H9 (cell line): Measurements from ENCODE around the gene SERINC1. TPM values are rescaled to one million over a fixed set of nuclear protein-coding genes. Genes with fewer than 3 reads are reported as not detected.

ENCODE experiments used
- DNase-seq: peaks from one replicate; pipeline ENCODE4 v3.0.0-alpha.2; 2017
- H2AFZ ChIP-seq: one replicate; pipeline ENCODE4 v1.6.1; 2013; ENCODE audit warnings: mild to moderate bottlenecking, low read length, control low read depth, moderate library complexity
- H2AK5ac ChIP-seq: 2 replicates; pipeline ENCODE4 v1.6.1; 2013; ENCODE audit warnings: low read length, control low read depth, mixed read lengths; ENCODE audit not compliant: insufficient read length
- H2BK120ac ChIP-seq: one replicate; pipeline ENCODE4 v1.6.1; 2013; ENCODE audit warnings: low read depth, mild to moderate bottlenecking, low read length, control low read depth, inconsistent platforms; ENCODE audit not compliant: poor library complexity, severe bottlenecking
- H2BK12ac ChIP-seq: 2 replicates; pipeline ENCODE4 v1.6.1; 2013; ENCODE audit warnings: low read length, control low read depth, mixed read lengths, low read depth; ENCODE audit not compliant: insufficient read length
- H2BK15ac ChIP-seq: 2 replicates; pipeline ENCODE4 v1.6.1; 2013; ENCODE audit warnings: low read depth, low read length, control low read depth
- H2BK20ac ChIP-seq: one replicate; pipeline ENCODE4 v1.6.1; 2013; ENCODE audit warnings: low read depth, mild to moderate bottlenecking, low read length, control low read depth, inconsistent platforms; ENCODE audit not compliant: poor library complexity, severe bottlenecking
- H2BK5ac ChIP-seq: 2 replicates; pipeline ENCODE4 v1.6.1; 2013; ENCODE audit warnings: low read length, control low read depth, mixed read lengths; ENCODE audit not compliant: insufficient read length
- H3K14ac ChIP-seq: 2 replicates; pipeline ENCODE4 v1.6.1; 2013; ENCODE audit warnings: low read length, control low read depth; ENCODE audit not compliant: insufficient read depth
- H3K18ac ChIP-seq: 2 replicates; pipeline ENCODE4 v1.6.1; 2013; ENCODE audit warnings: low read depth, mild to moderate bottlenecking, mixed read lengths, low read length, control low read depth; ENCODE audit not compliant: insufficient read length
- H3K23ac ChIP-seq: 2 replicates; pipeline ENCODE4 v1.6.1; 2013; ENCODE audit warnings: low read length, control low read depth, mixed read lengths, low read depth; ENCODE audit not compliant: insufficient read length
- H3K23me2 ChIP-seq: 2 replicates; pipeline ENCODE4 v1.6.1; 2013; ENCODE audit warnings: low read depth, mild to moderate bottlenecking, mixed read lengths, low read length, control low read depth; ENCODE audit not compliant: insufficient read length, poor library complexity, severe bottlenecking
- H3K27ac ChIP-seq: 2 replicates; pipeline ENCODE4 v1.5.1; 2013; ENCODE audit warnings: low read length, control low read depth, mixed read lengths, low read depth; ENCODE audit not compliant: insufficient read length
- H3K27me3 ChIP-seq: 2 replicates; pipeline ENCODE4 v1.6.1; 2013; ENCODE audit warnings: low read length, control low read depth, inconsistent platforms; ENCODE audit not compliant: insufficient read depth
- H3K4ac ChIP-seq: 2 replicates; pipeline ENCODE4 v1.6.1; 2013; ENCODE audit warnings: low read depth, mild to moderate bottlenecking, control low read depth, inconsistent platforms, low read length, moderate library complexity
- H3K4me1 ChIP-seq: 2 replicates; pipeline ENCODE4 v1.6.1; 2013; ENCODE audit warnings: low read length, control low read depth, inconsistent platforms; ENCODE audit not compliant: insufficient read depth
- H3K4me2 ChIP-seq: 2 replicates; pipeline ENCODE4 v1.6.1; 2013; ENCODE audit warnings: low read length, control low read depth, mixed read lengths; ENCODE audit not compliant: insufficient read length, insufficient read depth
- H3K56ac ChIP-seq: 2 replicates; pipeline ENCODE4 v1.6.1; 2013; ENCODE audit warnings: low read depth, mild to moderate bottlenecking, mixed read lengths, low read length, control low read depth; ENCODE audit not compliant: insufficient read length
- H3K79me1 ChIP-seq: 2 replicates; pipeline ENCODE4 v1.6.1; 2013; ENCODE audit warnings: low read depth, mild to moderate bottlenecking, moderate library complexity, low read length, control low read depth, inconsistent platforms; ENCODE audit not compliant: insufficient read depth, poor library complexity, severe bottlenecking
- H3K79me2 ChIP-seq: 2 replicates; pipeline ENCODE4 v1.6.1; 2013; ENCODE audit warnings: low read length, control low read depth, inconsistent platforms; ENCODE audit not compliant: insufficient read depth
- H3K9ac ChIP-seq: 2 replicates; pipeline ENCODE4 v1.6.1; 2013; ENCODE audit warnings: low read length, control low read depth, mixed read lengths; ENCODE audit not compliant: insufficient read length; ENCODE audit errors: extremely low read depth
- H3K9me3 ChIP-seq: one replicate; pipeline ENCODE4 v1.6.1; 2013; ENCODE audit warnings: low read depth, low read length, inconsistent platforms; ENCODE audit not compliant: control insufficient read depth
- H3T11ph ChIP-seq: one replicate; pipeline ENCODE4 v1.6.1; 2013; ENCODE audit warnings: mild to moderate bottlenecking, low read length, control low read depth, inconsistent platforms
- H4K20me1 ChIP-seq: one replicate; pipeline ENCODE4 v1.6.1; 2013; ENCODE audit not compliant: control insufficient read depth, insufficient read length, insufficient read depth
- H4K5ac ChIP-seq: 2 replicates; pipeline ENCODE4 v1.6.1; 2013; ENCODE audit warnings: low read depth, mild to moderate bottlenecking, mixed read lengths, low read length, control low read depth; ENCODE audit not compliant: insufficient read length
- H4K8ac ChIP-seq: replicated peaks from 2 replicates; pipeline ENCODE4 v1.6.1; 2013; ENCODE audit warnings: low read length, control low read depth, mixed read lengths, low read depth; ENCODE audit not compliant: insufficient read length
- H4K91ac ChIP-seq: 2 replicates; pipeline ENCODE4 v1.6.1; 2013; ENCODE audit warnings: low read depth, mild to moderate bottlenecking, moderate library complexity, mixed read lengths, low read length, control low read depth; ENCODE audit not compliant: insufficient read length
- H3K27ac Mint-ChIP-seq, 3 experiments: 2 replicates in 2 of 3; 3 replicates in 1 of 3; pipeline ENCODE4 v1.8.0; 2020 to 2021; ENCODE audit warnings: mixed read lengths in 3 of 3, mild to moderate bottlenecking in 1 of 3, moderate library complexity in 1 of 3
- H3K27me3 Mint-ChIP-seq: 2 replicates; pipeline ENCODE4 v1.8.0; 2021; ENCODE audit warnings: low read depth, mild to moderate bottlenecking, moderate library complexity, mixed read lengths
- H3K36me3 Mint-ChIP-seq, 3 experiments: 2 replicates in 2 of 3; 3 replicates in 1 of 3; pipeline ENCODE4 v1.8.0; 2020 to 2021; ENCODE audit warnings: low read depth in 3 of 3, mixed read lengths in 3 of 3; ENCODE audit not compliant: insufficient read depth in 1 of 3
- H3K4me1 Mint-ChIP-seq, 2 experiments: 2 replicates each; pipeline ENCODE4 v1.8.0; 2020; ENCODE audit warnings: mixed read lengths in 2 of 2
- H3K4me3 Mint-ChIP-seq, 2 experiments: 2 replicates in 1 of 2; 3 replicates in 1 of 2; pipeline ENCODE4 v1.8.0; 2020 to 2021; ENCODE audit warnings: mild to moderate bottlenecking in 2 of 2, mixed read lengths in 2 of 2, moderate library complexity in 1 of 2
- H3K9me3 Mint-ChIP-seq, 2 experiments: 2 replicates in 1 of 2; 3 replicates in 1 of 2; pipeline ENCODE4 v1.8.0; 2020; ENCODE audit warnings: mild to moderate bottlenecking in 2 of 2, mixed read lengths in 2 of 2, moderate library complexity in 1 of 2
- WGBS: extraction: QIAGEN DNeasy Blood & Tissue Kit; methylation state at CpG from one replicate; pipeline ENCODE4 v1.1.7; 2013; ENCODE audit warnings: missing lambda C conversion rate, low lambda C conversion rate, mixed read lengths; ENCODE audit not compliant: insufficient read length; ENCODE audit errors: extremely low coverage; 5-methylcytosine and 5-hydroxymethylcytosine counted together
- total RNA-seq: library from RNA; stranded (reverse); gene quantifications from 2 replicates; pipeline ENCODE4 v1.2.1, GENCODE V29; 2021
- TF ChIP-seq, protein P1 (sequence below): fragments of 200-600 bp; sonication (generic); conservative IDR thresholded peaks from 3 replicates; pipeline ENCODE4 v1.8.0; 2021; ENCODE audit warnings: antibody characterized with exemption, mild to moderate bottlenecking

SERINC1 gene
- total RNA-seq, 1 experiment from 2014 or later = 48.4 TPM

GRCh38 chr6:122408240-122408639, 63.4 kb downstream of the SERINC1 start:
- H3K27ac ChIP-seq = no peak overlapping the region
- no peak overlapping the region for H2BK15ac ChIP-seq
- no peak overlapping the region for H2AK5ac ChIP-seq
- H2AFZ ChIP-seq = no peak overlapping the region
- no peak overlapping the region for H4K91ac ChIP-seq
- no peak overlapping the region for H4K5ac ChIP-seq
- H3K27me3 ChIP-seq = no peaks in the 10 kb centered on the region
- Mint-ChIP-seq H3K4me3 (no peak overlapping the region), H3K9me3 (no peaks in the 10 kb centered on the region), H3K27ac (no peak overlapping the region), H3K36me3 (peaks cover 3 to 11% (median 7%) of the 10 kb centered on the region in 3 experiments; a peak in 5 of 7 replicates), H3K4me1 (peaks cover 10 to 20% of the 10 kb centered on the region in 2 experiments), H3K27me3 (no peaks in the 10 kb centered on the region)
- WGBS = no CpG with 5 or more reads among the region's 1 CpG
- no peaks in the 10 kb centered on the region; the same call in 1 of the 2 replicates for H3K79me2 ChIP-seq
- H3K9ac ChIP-seq = no peak overlapping the region
- no peak for DNase-seq
- peaks cover 2% of the 10 kb centered on the region for H3K4me1 ChIP-seq
- no peaks in the 10 kb centered on the region for H3K23me2 ChIP-seq
- no peak overlapping the region for H3K14ac ChIP-seq
- no peak overlapping the region for H3T11ph ChIP-seq
- H3K4ac ChIP-seq = no peak overlapping the region
- TF ChIP-seq, protein P1, sequence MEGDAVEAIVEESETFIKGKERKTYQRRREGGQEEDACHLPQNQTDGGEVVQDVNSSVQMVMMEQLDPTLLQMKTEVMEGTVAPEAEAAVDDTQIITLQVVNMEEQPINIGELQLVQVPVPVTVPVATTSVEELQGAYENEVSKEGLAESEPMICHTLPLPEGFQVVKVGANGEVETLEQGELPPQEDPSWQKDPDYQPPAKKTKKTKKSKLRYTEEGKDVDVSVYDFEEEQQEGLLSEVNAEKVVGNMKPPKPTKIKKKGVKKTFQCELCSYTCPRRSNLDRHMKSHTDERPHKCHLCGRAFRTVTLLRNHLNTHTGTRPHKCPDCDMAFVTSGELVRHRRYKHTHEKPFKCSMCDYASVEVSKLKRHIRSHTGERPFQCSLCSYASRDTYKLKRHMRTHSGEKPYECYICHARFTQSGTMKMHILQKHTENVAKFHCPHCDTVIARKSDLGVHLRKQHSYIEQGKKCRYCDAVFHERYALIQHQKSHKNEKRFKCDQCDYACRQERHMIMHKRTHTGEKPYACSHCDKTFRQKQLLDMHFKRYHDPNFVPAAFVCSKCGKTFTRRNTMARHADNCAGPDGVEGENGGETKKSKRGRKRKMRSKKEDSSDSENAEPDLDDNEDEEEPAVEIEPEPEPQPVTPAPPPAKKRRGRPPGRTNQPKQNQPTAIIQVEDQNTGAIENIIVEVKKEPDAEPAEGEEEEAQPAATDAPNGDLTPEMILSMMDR = no peak
- no peak overlapping the region for H2BK120ac ChIP-seq
- no peak overlapping the region for H2BK5ac ChIP-seq
- no peak overlapping the region for H3K4me2 ChIP-seq
- H2BK20ac ChIP-seq = no peak overlapping the region
- no peak overlapping the region for H3K18ac ChIP-seq
- no peak overlapping the region for H4K8ac ChIP-seq
- no peak overlapping the region for H3K23ac ChIP-seq
- H4K20me1 ChIP-seq = no peaks in the 10 kb centered on the region
- H2BK12ac ChIP-seq = no peak overlapping the region
- H3K9me3 ChIP-seq = no peaks in the 10 kb centered on the region
- H3K79me1 ChIP-seq = no peaks in the 10 kb centered on the region
- no peak overlapping the region for H3K56ac ChIP-seq
